Suprapubic skin (tissue), 4 donors: ENCODE results near the gene SLC6A13. TPM values are rescaled to one million over a fixed set of nuclear protein-coding genes. Genes with fewer than 3 reads are reported as not detected.

ENCODE experiments used
- DNase-seq, 2 donors: peaks; one replicate each; pipeline ENCODE4 v3.0.0-alpha.2; 2019; ENCODE audit warnings: low spot score in 2 of 2
- H3K27ac ChIP-seq: fragments of 200-600 bp; sonication (generic); one replicate; pipeline ENCODE4 v1.5.1; 2019
- H3K27me3 ChIP-seq: fragments of 200-600 bp; sonication (generic); one replicate; pipeline ENCODE4 v1.5.1; 2019
- H3K36me3 ChIP-seq: fragments of 200-600 bp; sonication (generic); one replicate; pipeline ENCODE4 v1.5.1; 2019
- H3K4me1 ChIP-seq: fragments of 200-600 bp; sonication (generic); one replicate; pipeline ENCODE4 v1.5.1; 2019
- H3K4me3 ChIP-seq: fragments of 200-600 bp; sonication (generic); one replicate; pipeline ENCODE4 v1.5.1; 2019; ENCODE audit warnings: mild to moderate bottlenecking
- H3K9me3 ChIP-seq: fragments of 200-600 bp; sonication (generic); one replicate; pipeline ENCODE4 v1.5.1; 2019
- CTCF ChIP-seq, 2 donors: fragments of 200-600 bp in 1 of 2; fragments of 450-650 bp in 1 of 2; sonication (generic) in 1 of 2; IDR thresholded peaks; one replicate each; pipeline ENCODE4 v1.5.1; 2016 to 2019; ENCODE audit warnings: antibody characterized with exemption in 2 of 2, mild to moderate bottlenecking in 1 of 2, moderate library complexity in 1 of 2
- EP300 ChIP-seq: sonication (generic); formaldehyde crosslinking; IDR thresholded peaks from one replicate; pipeline ENCODE4 v1.6.1; 2017; ENCODE audit warnings: antibody characterized with exemption
- POLR2A ChIP-seq, 2 donors: fragments of 450-650 bp; IDR thresholded peaks; one replicate each; pipeline ENCODE4 v1.6.1; 2017; ENCODE audit warnings: antibody characterized with exemption in 2 of 2, mild to moderate bottlenecking in 2 of 2, moderate library complexity in 2 of 2
- POLR2AphosphoS5 ChIP-seq, 3 donors: sonication (generic); formaldehyde crosslinking; IDR thresholded peaks; one replicate each; pipeline ENCODE4 v1.6.1; 2017; ENCODE audit warnings: antibody characterized with exemption in 3 of 3
- WGBS: methylation state at CpG from one replicate; pipeline ENCODE4 v1.1.5; 2018; 5-methylcytosine and 5-hydroxymethylcytosine counted together
- total RNA-seq, 4 donors: library from RNA; depleted of rRNA; stranded (reverse); fragments of >200 nt; gene quantifications; one replicate each; pipeline ENCODE4 v1.1.0, GENCODE V29; 2016

The SLC6A13 gene
- total RNA-seq, 4 donors from 2014 or later = not detected

GRCh38 chr12:178829-179109, 83.9 kb downstream of the SLC6A13 start:
- no peaks in the 10 kb centered on the region for H3K9me3 ChIP-seq
- 67% methylated on average over 3 of the region's 3 CpGs for WGBS
- no peaks in the 10 kb centered on the region for H3K36me3 ChIP-seq
- no peak for DNase-seq
- no peak overlapping the region for H3K4me3 ChIP-seq
- H3K27me3 ChIP-seq = peaks cover 41% of the 10 kb centered on the region
- no peak for TF ChIP-seq CTCF (IDR thresholded peaks at IDR 0.05)
- no peak for TF ChIP-seq EP300
- TF ChIP-seq POLR2A (IDR thresholded peaks at IDR 0.05) = no peak
- no peak for TF ChIP-seq POLR2AphosphoS5 (IDR thresholded peaks at IDR 0.05)
- no peak overlapping the region for H3K27ac ChIP-seq
- peaks cover 19% of the 10 kb centered on the region for H3K4me1 ChIP-seq

DNA sequence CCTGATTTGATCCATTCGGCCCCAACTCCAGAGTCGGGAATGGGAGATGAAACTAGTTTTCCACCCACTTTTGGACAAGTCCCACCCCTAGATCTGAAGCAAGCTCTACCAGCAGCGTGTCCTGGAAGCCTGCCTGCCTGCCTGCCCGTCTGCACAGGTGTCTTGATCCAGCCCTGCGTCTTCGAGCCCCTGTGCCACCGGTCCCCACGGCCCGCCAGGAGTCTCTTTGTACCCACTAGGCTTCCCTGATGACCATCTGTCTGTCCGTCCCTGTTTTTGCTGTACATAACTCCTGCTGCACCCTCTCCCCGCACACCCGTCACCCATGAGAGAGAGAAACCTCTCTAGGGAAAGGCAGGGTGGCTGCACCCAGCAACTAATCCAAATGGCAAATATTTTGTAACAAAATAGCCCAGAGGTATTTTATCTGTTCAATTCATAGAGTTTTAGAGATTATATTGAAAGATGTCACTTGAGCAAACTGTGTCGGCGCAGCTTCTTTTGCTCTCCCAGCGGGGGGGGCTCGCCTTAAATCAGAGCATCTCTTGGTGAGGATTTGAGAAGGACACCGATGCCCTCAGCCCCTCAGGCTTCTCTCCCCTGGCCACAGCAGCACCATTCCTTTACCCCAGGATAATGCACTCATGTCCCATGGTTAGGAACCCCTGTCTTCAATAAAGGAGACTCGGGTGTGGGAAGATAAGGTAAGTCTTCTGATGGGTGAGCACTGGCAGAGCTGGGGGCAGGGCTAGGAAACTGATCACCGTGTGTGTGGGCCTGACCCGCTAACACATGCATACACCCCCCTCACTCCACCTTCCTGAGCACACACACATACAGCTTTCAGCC, 84.4 kb downstream of the SLC6A13 start:
- Histone ChIP-seq H3K36me3 (no peaks in the 10 kb centered on the region), H3K4me3 (no peak overlapping the region), H3K4me1 (peaks cover 19% of the 10 kb centered on the region), H3K27me3 (peaks cover 47% of the 10 kb centered on the region), H3K9me3 (no peaks in the 10 kb centered on the region), H3K27ac (no peak overlapping the region)
- no peak for TF ChIP-seq POLR2A (IDR thresholded peaks at IDR 0.05)
- no peak for TF ChIP-seq CTCF (IDR thresholded peaks at IDR 0.05)
- TF ChIP-seq EP300 = no peak
- TF ChIP-seq POLR2AphosphoS5 (IDR thresholded peaks at IDR 0.05) = no peak
- WGBS = 81% methylated on average over 20 of the region's 20 CpGs
- no peak for DNase-seq

GRCh38 chr12:177336-177979, 85.2 kb downstream of the SLC6A13 start:
- Histone ChIP-seq H3K27ac (no peak overlapping the region), H3K36me3 (no peaks in the 10 kb centered on the region), H3K4me1 (peaks cover 21% of the 10 kb centered on the region), H3K27me3 (peaks cover 52% of the 10 kb centered on the region), H3K4me3 (no peak overlapping the region), H3K9me3 (no peaks in the 10 kb centered on the region)
- TF ChIP-seq POLR2AphosphoS5 (IDR thresholded peaks at IDR 0.05) = no peak
- TF ChIP-seq CTCF (IDR thresholded peaks at IDR 0.05) = no peak
- TF ChIP-seq EP300 = no peak
- no peak for TF ChIP-seq POLR2A (IDR thresholded peaks at IDR 0.05)
- WGBS = 69% methylated on average over 4 of the region's 11 CpGs
- DNase-seq = no peak

DNA sequence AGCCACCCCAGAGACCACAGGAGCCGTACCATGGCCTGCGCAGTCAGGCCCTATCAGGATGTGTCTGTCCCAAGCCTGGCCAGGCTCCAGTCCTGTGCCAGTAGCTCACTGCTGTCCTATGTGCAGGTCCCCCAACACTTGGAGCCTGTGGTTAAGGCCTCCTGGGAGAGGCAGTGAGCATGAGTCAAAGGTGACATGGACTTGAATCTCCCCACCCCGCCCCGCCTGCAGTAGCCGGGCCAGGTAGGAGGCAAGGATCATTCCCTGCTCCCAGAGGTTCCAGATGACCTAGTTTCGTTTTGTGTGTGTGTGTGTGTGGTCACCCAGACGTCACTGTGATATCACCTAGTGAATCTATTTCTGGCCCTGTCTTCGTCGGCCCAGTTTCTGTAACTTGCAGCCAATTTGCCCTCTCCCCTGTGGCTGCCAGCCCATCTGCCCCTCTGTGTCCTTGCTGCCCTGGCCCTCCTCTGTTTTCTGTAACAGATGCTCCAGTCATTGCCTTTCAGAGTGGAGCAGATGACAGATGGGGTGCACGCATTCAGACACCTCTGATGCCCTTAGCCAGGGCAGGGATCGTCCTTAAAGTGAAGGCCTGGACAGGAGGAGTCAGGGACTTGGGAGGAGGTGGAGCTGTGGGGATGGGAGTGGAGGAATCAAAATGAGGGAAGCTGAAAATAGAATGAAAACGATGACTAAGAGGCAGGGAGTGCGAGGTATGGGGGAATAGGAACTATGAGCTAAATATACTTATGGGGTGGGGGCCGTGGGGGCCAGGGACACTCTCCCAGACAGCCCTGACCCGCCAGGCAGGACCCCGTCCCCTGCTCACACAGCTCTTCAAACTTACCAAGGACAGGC, 86.1 kb downstream of the SLC6A13 start:
- Histone ChIP-seq H3K36me3 (no peaks in the 10 kb centered on the region), H3K9me3 (no peaks in the 10 kb centered on the region), H3K27me3 (peaks cover 61% of the 10 kb centered on the region), H3K27ac (no peak overlapping the region), H3K4me3 (no peak overlapping the region), H3K4me1 (peaks cover 30% of the 10 kb centered on the region)
- WGBS = 40% methylated on average over 11 of the region's 16 CpGs
- DNase-seq = no peak
- TF ChIP-seq CTCF (IDR thresholded peaks at IDR 0.05) = no peak
- TF ChIP-seq POLR2AphosphoS5 (IDR thresholded peaks at IDR 0.05) = no peak
- no peak for TF ChIP-seq EP300
- TF ChIP-seq POLR2A (IDR thresholded peaks at IDR 0.05) = no peak

DNA sequence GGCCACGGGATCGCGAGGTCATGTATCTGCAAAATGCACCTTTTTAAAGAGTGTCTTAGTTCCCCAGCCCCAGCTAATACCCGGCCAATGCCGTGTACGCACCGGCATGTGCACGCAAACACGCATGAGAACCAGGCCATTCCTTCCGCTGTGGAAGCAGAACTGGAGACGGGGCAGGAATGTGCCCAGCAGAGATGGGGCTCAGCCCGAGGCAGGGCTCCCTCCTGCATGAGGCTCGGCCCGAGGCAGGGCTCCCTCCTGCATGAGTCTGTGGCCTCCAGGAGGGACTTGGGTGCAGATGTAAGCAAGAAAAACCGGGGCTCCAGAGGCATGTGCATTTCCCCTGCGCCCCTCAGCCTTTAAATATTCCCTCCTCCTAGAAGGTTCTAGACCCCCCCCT, 86.9 kb downstream of the SLC6A13 start:
- Histone ChIP-seq H3K4me1 (peaks cover 30% of the 10 kb centered on the region), H3K27ac (no peak overlapping the region), H3K4me3 (no peak overlapping the region), H3K36me3 (no peaks in the 10 kb centered on the region), H3K27me3 (peaks cover 64% of the 10 kb centered on the region), H3K9me3 (no peaks in the 10 kb centered on the region)
- WGBS = 61% methylated on average over 4 of the region's 16 CpGs
- TF ChIP-seq EP300 = no peak
- no peak for TF ChIP-seq CTCF (IDR thresholded peaks at IDR 0.05)
- no peak for TF ChIP-seq POLR2AphosphoS5 (IDR thresholded peaks at IDR 0.05)
- no peak for TF ChIP-seq POLR2A (IDR thresholded peaks at IDR 0.05)
- DNase-seq = no peak
